HG02885 (cell line): ENCODE data around the gene PCYOX1L.

Experiments
- ATAC-seq: cut with Tn5 transposase; IDR thresholded peaks from one replicate; pipeline ENCODE4 v1.9.1; 2021; ENCODE audit warnings: mild to moderate bottlenecking; ENCODE audit not compliant: unreplicated experiment, poor library complexity

Gene PCYOX1L

DNA sequence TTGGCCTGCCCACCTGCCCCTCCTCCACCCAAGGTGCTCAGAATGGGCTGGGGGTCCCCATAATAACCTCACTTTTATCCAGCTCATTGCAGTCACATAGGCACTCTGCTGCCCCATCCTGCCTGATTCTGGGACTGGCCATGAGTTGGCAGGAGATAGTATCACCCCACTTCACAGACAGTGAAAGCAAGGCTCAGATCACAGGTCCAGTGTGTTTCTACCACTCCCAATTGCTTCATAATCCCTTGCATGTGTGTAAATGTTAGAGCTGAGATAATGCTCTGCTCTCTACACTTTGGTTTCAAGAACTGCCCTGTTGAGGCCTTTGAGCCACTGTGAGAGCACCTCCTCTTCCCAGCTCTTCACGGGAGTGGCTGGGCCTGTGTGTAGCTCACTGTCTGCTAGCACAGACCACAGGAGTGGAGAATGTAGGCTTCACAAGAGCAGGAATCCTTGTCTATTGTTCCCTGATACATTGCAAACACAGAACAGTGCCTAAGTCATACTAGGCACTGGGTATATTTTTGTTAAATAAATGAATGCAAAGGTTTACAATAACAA, 8.4 kb downstream of the PCYOX1L start:
- ATAC-seq, result no peak

DNA sequence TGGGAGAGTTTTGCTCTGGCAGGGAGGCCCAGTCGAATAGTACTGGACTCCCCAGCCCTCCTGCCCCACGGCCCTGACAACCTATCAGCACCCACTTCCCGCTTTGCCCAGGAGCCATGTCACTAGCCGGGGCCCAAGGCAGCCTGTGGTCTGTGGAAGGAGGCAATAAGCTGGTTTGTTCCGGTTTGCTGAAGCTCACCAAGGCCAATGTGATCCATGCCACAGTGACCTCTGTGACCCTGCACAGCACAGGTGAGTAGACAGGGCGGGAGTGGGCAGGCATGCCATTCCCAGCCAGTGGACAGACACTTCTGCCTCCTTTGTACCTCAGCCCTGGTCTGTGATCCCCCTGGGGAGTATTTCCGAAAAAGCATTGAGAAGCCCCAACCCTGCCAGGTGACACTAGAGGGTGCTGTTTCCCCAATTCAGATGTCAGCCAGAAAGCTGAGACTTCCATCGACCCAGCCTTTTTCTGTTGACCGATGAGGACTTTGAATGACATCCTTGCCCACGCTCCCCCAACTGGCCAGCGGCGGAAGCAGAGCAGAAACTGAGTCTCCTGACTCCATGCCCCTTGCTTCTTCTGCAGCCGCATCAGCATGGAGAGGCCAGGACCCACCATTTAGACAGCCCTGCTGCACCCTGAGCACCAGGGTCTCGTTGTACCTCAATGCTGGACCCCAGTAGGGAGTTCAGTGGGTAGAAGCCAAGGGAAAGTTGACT, 9.6 kb downstream of the PCYOX1L start:
- peak; percentile 74 for ATAC-seq

DNA sequence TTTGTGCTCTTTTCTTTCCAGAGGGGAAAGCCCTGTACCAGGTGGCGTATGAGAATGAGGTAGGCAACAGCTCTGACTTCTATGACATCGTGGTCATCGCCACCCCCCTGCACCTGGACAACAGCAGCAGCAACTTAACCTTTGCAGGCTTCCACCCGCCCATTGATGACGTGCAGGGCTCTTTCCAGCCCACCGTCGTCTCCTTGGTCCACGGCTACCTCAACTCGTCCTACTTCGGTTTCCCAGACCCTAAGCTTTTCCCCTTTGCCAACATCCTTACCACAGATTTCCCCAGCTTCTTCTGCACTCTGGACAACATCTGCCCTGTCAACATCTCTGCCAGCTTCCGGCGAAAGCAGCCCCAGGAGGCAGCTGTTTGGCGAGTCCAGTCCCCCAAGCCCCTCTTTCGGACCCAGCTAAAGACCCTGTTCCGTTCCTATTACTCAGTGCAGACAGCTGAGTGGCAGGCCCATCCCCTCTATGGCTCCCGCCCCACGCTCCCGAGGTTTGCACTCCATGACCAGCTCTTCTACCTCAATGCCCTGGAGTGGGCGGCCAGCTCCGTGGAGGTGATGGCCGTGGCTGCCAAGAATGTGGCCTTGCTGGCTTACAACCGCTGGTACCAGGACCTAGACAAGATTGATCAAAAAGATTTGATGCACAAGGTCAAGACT, 10.3 kb downstream of the PCYOX1L start:
- no peak for ATAC-seq

DNA sequence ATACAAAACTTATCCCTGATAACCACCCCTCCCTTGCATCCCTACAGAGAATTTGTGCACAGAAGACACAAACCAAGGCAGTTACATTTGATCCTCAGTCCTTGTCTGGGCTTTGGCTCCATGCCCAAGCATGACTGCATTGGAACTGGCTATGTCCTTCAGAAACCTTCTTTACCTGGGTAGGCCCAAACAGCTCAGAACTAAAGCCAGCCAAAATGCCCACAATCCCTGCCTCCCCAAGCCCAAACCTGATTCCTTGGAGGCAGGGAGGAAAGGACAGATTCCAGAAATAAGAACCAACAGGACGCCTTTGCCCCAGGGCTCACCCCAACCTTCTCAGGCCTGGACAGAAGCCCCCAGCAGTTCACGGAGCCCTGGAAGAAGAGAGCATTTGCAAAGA, 13.0 kb downstream of the PCYOX1L start:
- no peak for ATAC-seq

DNA sequence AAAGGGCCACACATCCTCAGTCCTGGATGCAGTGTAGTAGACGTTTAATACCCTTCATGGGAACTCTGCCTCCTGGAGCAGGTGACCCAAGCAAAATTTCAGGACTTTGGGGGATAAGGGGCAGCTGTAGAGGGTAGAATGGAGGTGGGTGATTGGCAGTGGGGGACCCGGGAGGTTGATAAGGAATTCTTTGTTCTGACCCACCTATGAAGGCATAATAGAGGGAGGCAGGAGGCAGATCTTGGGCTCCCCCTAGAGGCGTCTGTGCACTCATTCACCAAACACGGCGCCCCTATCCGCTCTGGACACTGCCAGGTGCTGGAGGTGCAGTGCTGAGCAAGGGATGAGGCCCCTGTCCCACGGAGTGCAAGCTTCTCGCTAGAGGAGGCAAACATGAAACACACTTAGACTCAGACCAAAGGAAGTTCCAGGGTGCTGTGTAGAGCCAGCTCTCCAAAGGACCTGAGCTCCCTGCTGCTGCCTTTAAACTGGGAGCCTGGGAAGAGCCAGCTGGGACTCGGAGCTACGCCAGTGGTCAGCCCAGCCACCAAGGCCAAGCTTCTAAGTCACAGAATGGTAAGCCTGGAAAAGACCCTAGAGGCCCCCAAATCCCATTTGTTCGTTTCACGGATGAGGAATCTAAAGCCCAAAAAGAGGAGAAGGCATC, 13.6 kb downstream of the PCYOX1L start:
- peak; percentile 83 for ATAC-seq

DNA sequence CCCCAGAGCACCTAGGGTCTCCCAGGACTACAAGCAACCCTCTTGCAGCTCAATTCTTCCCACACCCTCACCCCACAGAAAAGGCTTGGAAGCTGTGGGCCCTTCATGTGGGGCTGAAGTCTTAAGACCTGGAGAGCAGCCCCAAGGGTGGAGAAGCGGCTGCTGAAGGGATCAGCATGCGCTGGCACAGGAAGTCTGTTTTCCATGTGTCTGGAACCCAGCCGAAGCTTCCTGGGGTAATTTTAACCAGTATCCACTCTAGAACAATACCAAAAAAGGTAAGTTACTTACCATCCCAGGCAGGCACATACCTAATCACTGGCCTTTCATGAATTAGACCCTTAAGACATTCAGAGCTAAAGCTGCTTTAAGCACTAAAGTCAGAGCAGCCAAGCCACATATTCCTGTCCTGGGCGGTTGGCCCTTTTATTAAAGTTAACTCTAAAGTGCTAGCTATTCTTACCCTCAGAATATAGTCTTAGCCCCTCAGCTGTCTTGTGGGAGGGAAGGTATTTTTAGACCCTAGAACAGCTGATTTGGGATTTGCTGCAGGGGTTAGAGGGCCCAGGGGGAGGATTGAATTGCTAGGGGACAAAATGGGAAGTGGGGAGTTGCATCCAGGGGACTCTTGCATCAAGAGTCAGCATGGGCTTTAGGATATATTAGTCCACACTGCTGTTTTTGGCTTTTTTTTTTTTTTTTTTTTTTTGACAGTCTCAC, 14.4 kb downstream of the PCYOX1L start:
- no peak for ATAC-seq

DNA sequence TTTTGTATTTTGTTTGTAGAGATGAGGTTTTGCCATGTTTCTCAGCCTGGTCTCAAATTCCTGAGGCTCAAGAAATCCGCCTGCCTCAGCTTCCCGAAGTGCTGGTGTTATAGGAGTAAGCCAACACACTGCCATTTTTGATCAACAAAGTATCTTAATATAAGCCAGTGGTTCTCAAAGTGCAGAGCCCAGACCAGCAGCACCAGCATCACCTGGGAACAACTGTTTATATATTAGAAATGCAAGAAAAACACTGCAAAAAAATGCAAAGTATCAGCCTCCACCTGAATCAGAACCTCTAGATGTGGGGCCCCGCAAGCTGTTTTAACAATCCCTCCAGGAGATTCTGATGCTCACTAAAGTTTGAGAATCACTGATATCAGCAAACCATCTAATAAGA, 15.1 kb downstream of the PCYOX1L start:
- ATAC-seq, result no peak

DNA sequence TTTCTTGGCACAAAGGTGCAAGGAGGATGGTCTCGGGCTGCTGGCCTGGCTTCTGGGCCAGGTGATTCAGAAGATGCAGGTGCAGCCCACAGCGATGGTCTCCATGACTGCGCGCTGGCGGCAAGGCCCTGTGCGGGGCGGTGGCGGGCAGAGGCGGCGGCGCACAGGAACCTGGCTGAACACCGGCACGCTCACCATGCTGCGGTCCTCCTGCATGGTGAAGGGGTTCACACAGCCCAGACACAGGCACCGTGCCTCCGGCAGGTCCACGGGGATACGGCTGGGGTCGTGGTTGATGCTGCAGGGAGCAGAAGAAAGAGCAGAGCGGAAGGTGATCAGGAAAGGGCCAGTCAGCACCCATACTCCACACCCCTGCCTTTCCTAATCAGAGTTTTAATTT, 16.5 kb downstream of the PCYOX1L start:
- ATAC-seq, result no peak

DNA sequence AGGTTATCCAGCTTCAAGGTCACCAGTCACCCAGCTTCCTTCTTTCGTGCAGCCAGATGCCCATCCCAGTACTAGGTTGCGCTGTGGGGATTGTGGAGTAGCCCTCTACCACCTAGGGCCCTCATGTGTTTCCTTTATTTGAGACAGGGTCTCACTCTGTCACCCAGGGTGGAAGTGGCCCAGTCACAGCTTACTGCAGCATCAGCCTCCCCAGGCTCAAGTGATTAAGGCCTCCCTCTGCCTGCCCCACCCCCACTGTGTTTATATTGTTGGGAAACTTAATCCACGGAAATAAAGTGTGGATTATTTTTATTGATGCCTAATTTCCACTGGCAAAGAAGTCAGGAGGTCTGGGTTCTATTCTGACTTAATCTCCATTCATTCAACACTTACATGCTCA, 17.0 kb downstream of the PCYOX1L start:
- no peak for ATAC-seq

DNA sequence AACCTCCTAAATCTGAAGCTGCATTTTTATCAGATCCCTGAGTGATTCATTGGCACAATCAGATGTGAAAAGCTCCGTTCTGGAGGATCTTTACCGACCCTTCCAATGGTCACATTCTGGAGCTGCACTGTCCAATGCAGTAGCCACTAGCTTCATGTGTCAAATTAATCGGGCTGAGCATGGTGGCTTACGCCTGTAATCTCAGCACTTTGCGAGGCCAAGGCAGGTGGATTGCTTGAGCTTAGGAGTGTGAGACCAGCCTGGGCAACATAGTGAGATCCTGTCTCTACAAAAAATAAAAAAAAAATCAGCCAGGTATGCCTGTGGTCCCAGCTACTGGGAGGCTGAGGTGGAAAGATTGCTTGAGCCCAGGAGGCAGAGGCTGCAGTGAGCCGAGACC, 17.6 kb downstream of the PCYOX1L start:
- ATAC-seq, result no peak

DNA sequence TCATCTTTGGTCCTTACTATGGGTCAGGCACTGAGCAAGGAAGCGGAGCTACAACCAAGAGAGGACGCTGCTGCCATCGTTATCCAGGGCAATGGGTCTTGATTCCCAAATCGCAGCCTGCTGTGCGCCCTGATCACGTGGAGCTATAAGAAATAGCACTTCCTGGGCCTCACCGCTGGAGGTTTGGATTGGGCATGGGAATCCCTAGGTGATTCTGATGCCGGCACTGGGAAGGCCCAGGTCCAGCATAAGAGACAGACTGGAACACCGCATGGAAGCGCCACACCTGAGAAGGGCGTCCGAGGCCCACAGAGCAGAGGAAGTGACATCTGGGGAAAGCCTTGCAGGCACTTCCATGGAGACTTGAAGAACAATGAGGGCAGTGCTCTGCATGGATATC, 18.3 kb downstream of the PCYOX1L start:
- ATAC-seq, result no peak

DNA sequence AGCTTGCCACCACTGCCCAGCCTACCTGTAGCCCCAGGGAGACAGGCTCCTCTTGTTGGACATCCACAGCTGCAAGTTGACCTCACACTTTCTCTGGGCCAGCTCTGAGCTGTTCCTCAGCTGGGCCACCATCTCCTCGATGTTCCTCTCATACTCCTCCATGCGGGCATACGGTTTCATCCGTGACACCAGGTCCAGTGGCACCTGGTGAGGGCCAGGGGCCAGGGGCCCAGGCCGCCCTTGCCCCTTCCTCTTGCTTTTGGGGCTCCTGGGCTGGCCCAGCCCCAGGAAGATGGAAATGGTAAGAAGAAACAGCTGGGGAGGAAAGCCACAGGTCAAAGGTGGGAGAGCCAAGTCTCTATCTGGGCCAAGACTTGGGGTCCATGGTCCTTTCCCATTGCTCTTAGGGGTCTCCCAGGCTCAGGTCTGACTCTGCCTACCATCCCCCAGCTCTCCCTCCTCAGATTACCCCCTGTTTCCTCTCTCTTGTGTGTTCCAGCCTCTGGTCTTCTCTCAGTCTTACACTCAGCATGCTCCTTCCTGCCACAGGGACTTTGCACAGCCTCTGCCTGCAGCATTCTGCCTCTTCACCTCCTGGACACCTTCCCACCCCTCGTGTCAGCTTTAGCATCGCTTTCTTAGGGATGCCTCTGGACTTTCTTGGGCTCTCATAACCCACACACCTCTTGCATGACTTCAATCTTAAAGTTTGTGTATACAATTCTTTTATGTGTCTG, 19.0 kb downstream of the PCYOX1L start:
- no peak for ATAC-seq

DNA sequence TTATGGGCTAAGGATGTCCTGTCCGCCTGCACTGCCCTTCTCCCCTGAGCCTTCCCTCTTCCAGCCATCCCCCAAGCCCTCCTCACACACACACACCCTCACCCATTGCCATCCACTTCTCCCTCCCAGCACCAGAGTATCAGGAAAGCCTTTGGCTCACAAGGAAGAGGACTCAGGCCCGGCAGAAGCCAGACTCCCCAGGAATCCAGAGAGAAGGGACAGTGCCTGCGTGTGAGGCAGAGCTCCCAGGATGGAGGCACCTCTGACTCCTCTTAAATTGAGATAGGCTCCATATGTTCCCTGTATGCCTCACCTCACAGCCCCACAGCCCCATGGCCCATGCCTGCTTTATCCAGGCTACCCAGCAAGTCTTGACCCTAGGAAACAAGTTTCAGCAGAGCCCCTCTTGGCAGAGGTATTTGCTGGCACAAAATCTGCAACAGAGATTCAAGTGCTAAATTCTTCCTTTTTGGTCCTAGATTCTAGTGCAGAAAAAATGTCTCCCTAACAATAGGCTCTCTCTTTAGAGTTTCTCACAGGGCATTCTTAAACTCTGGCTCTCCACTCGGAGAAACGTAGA, 20.5 kb downstream of the PCYOX1L start:
- no peak for ATAC-seq

DNA sequence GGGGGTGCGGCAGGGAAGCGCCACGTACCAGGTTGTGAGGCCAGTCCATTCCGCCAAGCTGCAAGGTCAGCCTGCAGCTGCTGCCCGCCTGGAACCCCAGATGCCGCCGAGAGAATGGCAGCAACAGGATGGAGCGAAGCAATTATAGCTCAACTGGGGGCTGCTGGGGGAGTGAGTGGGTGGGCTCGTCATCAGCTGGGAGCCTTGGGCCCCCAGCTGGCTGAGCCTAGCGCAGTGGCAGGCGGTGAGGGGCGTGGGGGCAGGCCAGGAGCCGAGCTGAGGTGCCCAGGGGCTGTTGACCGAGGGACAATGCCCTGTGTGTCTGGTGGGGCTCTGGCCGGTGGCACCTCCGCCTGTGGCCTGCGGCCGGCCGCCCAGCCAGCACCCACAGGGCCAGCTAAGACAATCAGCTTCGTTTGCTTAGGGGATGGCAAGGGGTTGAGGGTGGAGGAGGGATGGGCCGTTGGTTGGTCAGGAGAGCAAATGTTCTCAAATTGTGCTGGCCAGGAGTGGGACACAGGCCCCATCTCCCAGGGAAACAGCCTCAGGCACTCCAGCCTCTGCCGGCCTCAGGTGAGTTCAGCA, 21.4 kb downstream of the PCYOX1L start, which contains the start of gene IL17B:
IL17B (minus strand) TSS at position 116 of the 585 bp plus-strand sequence; CDS start at position 49, 67 bp downstream.
- ATAC-seq, result no peak

DNA sequence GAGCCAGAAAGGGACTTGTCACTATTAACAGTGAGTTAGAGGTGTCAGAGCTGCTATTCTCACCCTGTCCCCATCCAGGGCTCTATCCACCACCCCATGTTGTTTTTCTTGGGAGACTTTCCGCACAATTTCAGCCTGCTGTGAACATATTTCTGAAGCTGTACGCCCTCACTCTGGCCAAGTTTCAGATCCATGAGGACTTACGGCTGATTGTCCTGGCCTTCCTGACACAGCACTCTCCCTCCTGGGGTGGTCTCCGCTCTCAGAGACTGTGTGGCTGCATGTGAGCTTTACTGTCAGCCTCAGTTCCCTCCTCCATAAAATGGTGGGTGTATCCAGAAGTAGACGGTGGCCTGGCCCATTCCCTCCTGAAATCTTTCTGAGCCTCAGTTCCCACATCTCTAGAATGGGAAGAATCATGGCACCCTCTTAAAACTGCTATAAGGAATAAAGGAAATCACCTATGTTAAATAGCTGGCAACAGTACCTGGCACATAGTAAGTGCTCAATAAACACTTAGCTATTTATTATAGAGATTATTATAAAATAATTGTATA, 22.1 kb downstream of the PCYOX1L start:
- ATAC-seq, result no peak

DNA sequence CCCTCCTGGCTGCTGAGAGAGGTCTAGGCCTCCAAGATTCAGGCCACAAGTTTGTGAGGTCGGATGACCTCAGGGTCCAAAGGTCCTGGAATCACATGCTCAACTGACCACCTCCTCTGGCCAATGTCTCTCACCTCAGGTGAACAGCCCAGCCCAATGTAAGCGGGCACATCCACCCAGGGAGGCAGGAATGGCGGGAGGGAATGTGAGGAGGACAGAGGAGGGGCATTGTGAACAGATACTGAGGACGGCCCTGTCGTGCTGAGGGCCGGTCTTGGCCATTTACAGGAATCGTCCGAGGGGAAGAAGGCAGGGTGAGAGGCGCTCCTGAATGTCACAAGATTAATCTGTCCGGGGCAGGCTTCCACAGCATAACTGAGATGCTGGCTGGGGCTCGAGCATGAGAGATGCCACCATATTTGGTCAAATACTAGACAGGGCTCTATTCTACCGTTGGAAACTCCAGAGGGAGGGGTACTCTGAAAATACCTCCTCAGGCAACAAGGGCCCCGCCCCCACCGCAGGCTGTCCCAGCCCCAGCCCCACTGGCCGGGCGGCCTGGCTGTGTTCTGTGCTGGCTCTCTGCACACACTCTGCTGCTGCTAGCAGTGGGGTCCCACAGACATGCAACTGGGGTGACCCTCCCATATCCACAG, 22.7 kb downstream of the PCYOX1L start:
- ATAC-seq, result no peak

DNA sequence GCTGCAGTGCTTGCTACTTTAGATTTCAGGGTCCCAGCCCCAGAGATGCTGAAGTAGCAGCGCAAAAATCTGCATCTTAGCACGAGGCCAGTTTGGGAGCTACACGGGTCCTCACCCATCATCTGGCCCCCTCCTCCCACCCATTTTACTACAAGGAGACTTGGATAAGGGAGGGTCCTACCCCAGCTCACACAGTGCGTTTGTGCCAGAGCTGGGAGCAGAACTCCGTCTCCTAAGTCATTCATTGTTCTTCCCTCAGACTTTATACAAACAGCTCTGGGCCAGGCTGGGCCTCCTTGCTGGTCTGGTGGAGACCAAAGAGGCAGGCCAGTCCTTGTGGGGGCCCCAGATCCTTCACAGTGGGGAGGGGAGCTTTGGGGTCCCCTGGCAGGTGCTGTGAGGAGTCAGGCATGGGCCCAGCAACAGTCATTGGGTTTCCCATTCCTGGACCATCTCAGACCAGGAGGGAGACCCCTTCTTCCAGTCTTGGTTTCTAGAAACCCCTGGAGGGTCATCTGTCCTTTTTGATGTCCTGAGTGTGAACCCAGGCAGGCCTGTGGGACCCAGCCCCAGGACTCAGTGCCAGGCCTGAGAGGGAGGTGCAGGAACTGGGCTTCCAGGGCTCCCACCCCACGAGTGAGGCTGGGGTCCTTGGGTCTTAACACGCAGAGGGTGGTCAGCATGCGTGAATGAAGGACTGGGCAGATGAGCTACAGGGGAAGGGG, 23.6 kb downstream of the PCYOX1L start:
- no peak for ATAC-seq

DNA sequence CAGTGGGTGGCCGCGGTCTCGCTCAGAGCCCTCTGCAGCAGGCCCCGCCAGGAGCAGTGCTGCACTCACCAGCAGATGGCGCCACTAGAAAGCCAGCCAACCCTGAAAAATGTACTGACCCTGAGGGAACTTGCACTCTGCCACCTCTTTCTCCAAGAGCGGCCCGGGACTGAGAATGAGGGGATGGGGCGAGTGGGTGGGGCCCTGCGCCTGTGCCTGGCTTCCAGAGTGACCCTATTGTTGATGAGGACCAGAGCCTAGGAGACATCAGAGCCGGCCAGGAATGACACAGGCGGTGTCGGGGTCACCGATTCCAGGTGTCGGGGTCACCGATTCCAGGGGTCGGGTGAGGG, 24.1 kb downstream of the PCYOX1L start:
- ATAC-seq, result peak; percentile 86
